Measurements from ENCODE around the gene SENP7. TPM values are rescaled to one million over a fixed set of nuclear protein-coding genes. Genes with fewer than 3 reads are reported as not detected.

The SENP7 gene
- total RNA-seq, 2 experiments from 2014 or later = 9.6 to 11.4 TPM

GRCh38 chr3:101379658-101380376 is 133.2 kb downstream of the SENP7 start:
- intact Hi-C loops (cut with micrococcal nuclease) = loop anchor here (2.0 to 10.0 kb wide), 2 partner anchors 175 to 309 kb away; no protein-coding TSS in a partner anchor
- CTCF ChIA-PET = no interaction called here
- peak overlapping the region; percentile 26 for H3K4me3 Mint-ChIP-seq

GRCh38 chr3:101377796-101378195 is 135.2 kb downstream of the SENP7 start:
- Mint-ChIP-seq H3K27me3 (no peaks in the 10 kb centered on the region), H3K4me1 (ENCODE audit: low read depth) (peaks cover 59% of the 10 kb centered on the region), H3K36me3 (ENCODE audit: low read depth) (peaks cover 3% of the 10 kb centered on the region), H3K4me3 (no peak overlapping the region), H3K27ac (peak overlapping the region; percentile 1), H3K9me3 (peaks cover 5% of the 10 kb centered on the region)
- ChIA-PET POLR2A (no interaction called here), CTCF (no interaction called here)
- ATAC-seq (no peak), DNase-seq (no peak)
- intact Hi-C loops (cut with micrococcal nuclease) = no loop called here
- no peak for TF ChIP-seq CTCF (IDR thresholded peaks at IDR 0.05)

More at GRCh38 chr3:101379658-101380376, 133.2 kb downstream of the SENP7 start:
- Mint-ChIP-seq H3K9me3 (peaks cover 5% of the 10 kb centered on the region), H3K27me3 (no peaks in the 10 kb centered on the region), H3K27ac (peak overlapping the region; percentile 43), H3K36me3 (ENCODE audit: low read depth) (peaks cover 3% of the 10 kb centered on the region), H3K4me1 (ENCODE audit: low read depth) (peaks cover 53% of the 10 kb centered on the region)
- TF ChIP-seq CTCF (IDR thresholded peaks at IDR 0.05) = no peak
- DNase-seq (no peak), ATAC-seq (peak; percentile 89)
- POLR2A ChIA-PET = no interaction called here

GRCh38 chr3:101377209-101377608 is 135.8 kb downstream of the SENP7 start:
- CTCF ChIA-PET = interaction anchor here (0.6 kb wide), 1 partner anchor 13 kb away, joined by 4 read pairs; no protein-coding TSS in a partner anchor
- peaks cover 59% of the 10 kb centered on the region for H3K4me1 Mint-ChIP-seq (ENCODE audit: low read depth)

GRCh38 chr3:101375586-101375985 is 137.4 kb downstream of the SENP7 start:
- Mint-ChIP-seq H3K27ac (no peak overlapping the region), H3K9me3 (peaks cover 5% of the 10 kb centered on the region), H3K4me1 (ENCODE audit: low read depth) (peaks cover 48% of the 10 kb centered on the region), H3K4me3 (no peak overlapping the region), H3K27me3 (no peaks in the 10 kb centered on the region), H3K36me3 (ENCODE audit: low read depth) (peaks cover 5% of the 10 kb centered on the region)
- ChIA-PET CTCF (no interaction called here), POLR2A (no interaction called here)
- no peak for ATAC-seq
- intact Hi-C loops (cut with micrococcal nuclease) = no loop called here
- DNase-seq = no peak
- TF ChIP-seq CTCF (IDR thresholded peaks at IDR 0.05) = no peak

More at GRCh38 chr3:101377209-101377608, 135.8 kb downstream of the SENP7 start:
- no peak for TF ChIP-seq CTCF (IDR thresholded peaks at IDR 0.05)
- no peak overlapping the region for H3K27ac Mint-ChIP-seq
- no peak overlapping the region for H3K4me3 Mint-ChIP-seq
- no peak for ATAC-seq
- intact Hi-C loops (cut with micrococcal nuclease) = no loop called here
- DNase-seq = no peak
- H3K27me3 Mint-ChIP-seq = no peaks in the 10 kb centered on the region
- H3K9me3 Mint-ChIP-seq = peaks cover 5% of the 10 kb centered on the region
- POLR2A ChIA-PET = no interaction called here
- peaks cover 3% of the 10 kb centered on the region for H3K36me3 Mint-ChIP-seq (ENCODE audit: low read depth)

- Mint-ChIP-seq H3K27me3 (no peaks in the 10 kb centered on the region), H3K4me3 (no peak overlapping the region), H3K9me3 (peaks cover 6% of the 10 kb centered on the region), H3K36me3 (ENCODE audit: low read depth) (peaks cover 26% of the 10 kb centered on the region), H3K4me1 (ENCODE audit: low read depth) (no peaks in the 10 kb centered on the region), H3K27ac (no peak overlapping the region)
- DNase-seq (no peak), ATAC-seq (no peak)
- POLR2A ChIA-PET = no interaction called here
- intact Hi-C loops (cut with micrococcal nuclease) = no loop called here
- CTCF ChIA-PET = no interaction called here
- TF ChIP-seq CTCF (IDR thresholded peaks at IDR 0.05) = no peak
Observed at GRCh38 chr3:101362406-101362805, 150.6 kb downstream of the SENP7 start.

Data from activated CD8-positive, alpha-beta T cell treated with anti-CD3 and anti-CD28 coated beads for 36 hours (primary cell).